Loucy (cell line): ENCODE measurements around the gene SERPINB12.

Source experiments
- CTCF ChIP-seq: fragments of 200-600 bp; sonication (generic); conservative IDR thresholded peaks from 2 replicates; pipeline ENCODE4 v1.5.1; 2014; ENCODE audit warnings: mild to moderate bottlenecking, antibody characterized with exemption, low read length
- EZH2phosphoT487 ChIP-seq: fragments of 200-600 bp; IDR thresholded peaks from 2 replicates; pipeline ENCODE4 v1.6.1; 2018; ENCODE audit warnings: antibody characterized with exemption, mild to moderate bottlenecking, moderate library complexity, borderline replicate concordance

GRCh38 chr18:63570721-63571120 lies 28.6 kb downstream of the SERPINB12 start:
- TF ChIP-seq CTCF (no peak), EZH2phosphoT487 (no peak)
